ENCODE results near the gene EIF3M.

EIF3M gene

GRCh38 chr11:32597921-32598320 is 14.3 kb downstream of the EIF3M start:
- TF ChIP-seq CTCF (IDR thresholded peaks at IDR 0.05): no peak

DNA sequence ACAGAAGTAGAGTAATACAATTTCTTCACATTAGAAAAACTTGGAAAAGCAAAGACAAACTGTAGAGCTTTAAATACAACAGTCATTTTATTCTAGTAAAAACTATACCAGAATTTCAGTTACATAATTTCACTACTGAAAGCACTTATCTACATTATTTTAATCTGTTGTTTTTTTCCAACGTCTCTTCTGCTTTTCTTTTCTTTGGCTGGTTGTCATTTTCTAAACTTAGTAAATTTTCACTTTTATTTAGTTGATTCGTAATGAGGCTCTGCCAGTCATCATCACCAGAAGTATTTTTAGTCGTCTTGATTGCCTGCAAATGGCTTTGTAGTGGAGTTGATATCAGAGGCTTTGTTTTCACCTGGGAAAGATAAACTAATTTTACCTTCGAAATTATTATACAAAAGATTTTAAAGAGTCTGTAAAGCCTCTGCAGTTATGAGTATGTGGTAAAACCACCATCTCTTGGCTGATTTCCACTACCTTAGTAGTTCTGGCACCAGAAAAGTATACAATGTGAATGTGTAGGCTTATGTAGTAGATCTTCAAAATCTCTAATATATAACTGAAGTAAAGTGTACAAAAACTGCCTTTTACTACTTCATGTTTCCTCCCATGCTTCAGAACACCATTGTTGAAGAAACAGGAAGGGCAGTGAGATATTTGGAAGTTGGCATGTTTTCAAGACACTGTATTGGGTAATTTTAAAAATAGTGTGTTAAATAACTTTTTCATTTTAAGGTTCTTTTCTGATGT is 19.2 kb downstream of the EIF3M start:
- TF ChIP-seq CTCF (IDR thresholded peaks at IDR 0.05): no peak

DNA sequence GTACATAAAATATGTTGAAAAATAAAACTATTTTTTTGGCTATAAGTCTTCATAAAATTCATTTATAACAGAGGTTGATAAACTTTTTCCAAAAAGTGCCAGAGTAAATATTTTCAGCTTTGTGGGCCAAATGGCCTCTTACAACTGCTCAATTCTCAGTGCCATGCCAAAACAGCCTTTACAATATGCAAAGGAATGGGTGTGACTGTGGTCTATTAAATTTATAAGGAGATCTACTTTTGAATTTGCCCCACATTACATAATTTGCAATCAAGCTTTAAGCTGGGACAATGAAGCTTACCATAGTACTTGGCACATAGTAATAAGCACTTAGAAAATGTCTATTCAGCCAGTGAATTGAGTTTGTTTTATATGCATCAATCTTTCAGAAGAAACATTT is 22.6 kb downstream of the EIF3M start:
- no peak for TF ChIP-seq CTCF (IDR thresholded peaks at IDR 0.05)

DNA sequence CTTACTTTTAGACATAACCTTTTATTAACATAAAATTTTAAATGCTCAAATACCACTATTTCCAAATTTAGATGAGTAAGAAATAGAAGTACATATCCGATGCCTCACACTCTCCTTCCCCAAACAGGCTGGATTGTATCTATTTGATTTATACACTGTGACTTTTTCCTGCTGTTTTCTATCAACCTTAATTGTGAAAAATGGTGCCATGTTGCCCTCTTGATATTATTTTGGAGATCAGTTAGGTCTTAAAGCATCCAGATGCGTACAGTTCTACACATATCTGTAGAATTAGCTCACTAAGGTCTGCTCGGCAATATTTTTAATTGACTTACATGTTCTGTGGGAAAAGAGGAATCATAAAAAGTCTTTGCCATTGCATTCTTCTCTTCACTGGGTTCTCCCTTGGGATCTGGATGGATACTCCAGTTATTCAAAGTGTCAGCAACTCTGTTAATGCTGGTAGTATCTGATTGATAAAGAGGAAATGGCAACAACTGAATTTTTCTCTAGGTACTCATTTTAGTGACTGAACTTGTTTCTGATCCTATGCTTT is 27.2 kb downstream of the EIF3M start:
- TF ChIP-seq CTCF (IDR thresholded peaks at IDR 0.05): no peak

DNA sequence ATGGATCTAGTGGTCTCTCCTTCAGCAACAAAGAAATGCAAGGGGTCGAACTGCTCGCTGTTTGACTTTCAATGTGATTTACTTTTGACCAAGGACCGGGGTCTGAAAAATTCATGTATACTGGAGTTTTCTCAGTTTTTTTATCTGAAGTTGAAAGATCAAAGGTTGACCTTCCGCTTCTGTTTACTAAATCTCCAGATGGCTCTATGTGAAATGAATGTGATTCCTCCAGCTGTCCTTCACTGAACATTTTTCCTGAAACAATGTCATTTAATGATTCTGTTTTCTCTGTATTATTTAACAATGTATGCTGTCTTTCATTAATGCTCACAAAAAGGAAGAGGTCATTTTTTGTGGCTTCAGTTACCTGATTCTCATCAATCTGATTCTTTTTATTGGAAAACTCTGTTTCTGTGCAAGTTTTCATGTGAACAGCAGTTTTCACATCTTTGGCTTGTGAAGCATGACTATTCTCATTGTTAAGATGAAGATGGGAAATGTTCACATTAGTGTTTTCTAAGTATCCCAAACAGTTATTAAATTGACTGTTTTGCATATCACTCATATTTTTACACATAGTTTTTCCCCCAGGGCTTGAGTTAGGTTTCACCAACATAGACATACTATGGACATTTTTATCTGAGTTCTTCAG is 30.0 kb downstream of the EIF3M start:
- TF ChIP-seq CTCF (IDR thresholded peaks at IDR 0.05): no peak

DNA sequence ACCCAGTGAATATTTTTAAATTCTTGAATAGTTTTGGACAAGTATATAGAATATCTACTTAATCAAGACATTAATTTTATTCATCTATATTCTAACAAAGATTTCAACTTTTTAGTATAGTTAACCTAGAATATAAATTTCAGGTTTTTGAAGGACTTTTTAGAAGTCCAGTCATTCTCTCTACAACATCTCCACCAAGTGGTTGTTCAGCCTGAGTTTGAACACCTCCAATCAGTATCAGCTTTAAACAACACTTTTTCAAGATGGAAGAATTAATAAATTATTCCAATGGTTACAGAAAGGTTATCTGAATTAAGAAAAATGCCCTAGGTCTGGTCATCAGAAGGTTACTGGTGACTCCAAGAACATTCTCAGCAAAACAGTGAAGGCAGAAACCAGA is 31.8 kb downstream of the EIF3M start:
- peak; percentile 40; the same call in 1 of the 2 replicates for TF ChIP-seq CTCF (IDR thresholded peaks at IDR 0.05)

GRCh38 chr11:32616903-32617302 is 33.3 kb downstream of the EIF3M start:
- TF ChIP-seq CTCF (IDR thresholded peaks at IDR 0.05): no peak

Data from LNCAP (cell line).